ENCODE measurements around the gene ADAMTSL3.
A peak's percentile ranks its signal among the peaks of the same experiment; 100 is the strongest.

Gene ADAMTSL3

DNA sequence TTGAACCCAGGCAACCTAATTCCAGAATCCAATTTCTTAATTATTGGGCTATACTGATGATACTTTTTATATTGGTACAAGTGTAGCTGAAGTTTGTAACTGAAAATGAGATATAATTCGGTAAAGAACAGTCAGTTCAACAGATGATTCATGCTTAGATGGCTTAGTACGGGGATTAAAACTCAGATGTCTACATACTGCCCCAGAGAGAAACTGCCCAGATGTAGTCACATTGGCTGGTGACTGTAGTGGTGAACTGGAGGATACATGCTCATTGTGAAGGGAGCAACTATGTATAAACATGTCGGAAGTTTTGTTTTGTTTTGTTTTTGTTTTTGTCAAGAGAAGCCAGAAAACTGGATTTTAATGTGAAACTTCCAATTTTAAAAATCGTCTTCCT, 179.6 kb downstream of the ADAMTSL3 start:
- H3K4me3 ChIP-seq (ENCODE audit: low read length) = no peak overlapping the region
- TF ChIP-seq, protein P1, sequence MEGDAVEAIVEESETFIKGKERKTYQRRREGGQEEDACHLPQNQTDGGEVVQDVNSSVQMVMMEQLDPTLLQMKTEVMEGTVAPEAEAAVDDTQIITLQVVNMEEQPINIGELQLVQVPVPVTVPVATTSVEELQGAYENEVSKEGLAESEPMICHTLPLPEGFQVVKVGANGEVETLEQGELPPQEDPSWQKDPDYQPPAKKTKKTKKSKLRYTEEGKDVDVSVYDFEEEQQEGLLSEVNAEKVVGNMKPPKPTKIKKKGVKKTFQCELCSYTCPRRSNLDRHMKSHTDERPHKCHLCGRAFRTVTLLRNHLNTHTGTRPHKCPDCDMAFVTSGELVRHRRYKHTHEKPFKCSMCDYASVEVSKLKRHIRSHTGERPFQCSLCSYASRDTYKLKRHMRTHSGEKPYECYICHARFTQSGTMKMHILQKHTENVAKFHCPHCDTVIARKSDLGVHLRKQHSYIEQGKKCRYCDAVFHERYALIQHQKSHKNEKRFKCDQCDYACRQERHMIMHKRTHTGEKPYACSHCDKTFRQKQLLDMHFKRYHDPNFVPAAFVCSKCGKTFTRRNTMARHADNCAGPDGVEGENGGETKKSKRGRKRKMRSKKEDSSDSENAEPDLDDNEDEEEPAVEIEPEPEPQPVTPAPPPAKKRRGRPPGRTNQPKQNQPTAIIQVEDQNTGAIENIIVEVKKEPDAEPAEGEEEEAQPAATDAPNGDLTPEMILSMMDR (IDR thresholded peaks at IDR 0.05; ENCODE audit: low read depth, low read length) = no peak
- TF ChIP-seq EZH2phosphoT487 (IDR thresholded peaks at IDR 0.05; ENCODE audit: low read depth) = no peak
- no peaks in the 10 kb centered on the region for H3K36me3 ChIP-seq (replicated peaks; ENCODE audit: low read depth, low read length)
- H3K27ac ChIP-seq (ENCODE audit: low read length) = no peak overlapping the region
- no peaks in the 10 kb centered on the region for H3K79me2 ChIP-seq (ENCODE audit: low read length)
- H4K20me1 ChIP-seq (ENCODE audit: insufficient read depth, low read length) = no peaks in the 10 kb centered on the region
- H2AFZ ChIP-seq (ENCODE audit: low read depth, low read length) = no peak overlapping the region
- no peak overlapping the region for H3K9ac ChIP-seq (ENCODE audit: low read length)
- H3K4me1 ChIP-seq (ENCODE audit: low read length) = no peaks in the 10 kb centered on the region
- no peaks in the 10 kb centered on the region for H3K9me3 ChIP-seq (ENCODE audit: insufficient read depth, low read length)
- H3K4me2 ChIP-seq (ENCODE audit: low read length) = no peak overlapping the region
- peaks cover 12% of the 10 kb centered on the region; the same call in 1 of the 2 replicates for H3K27me3 ChIP-seq (ENCODE audit: low read depth, low read length)

DNA sequence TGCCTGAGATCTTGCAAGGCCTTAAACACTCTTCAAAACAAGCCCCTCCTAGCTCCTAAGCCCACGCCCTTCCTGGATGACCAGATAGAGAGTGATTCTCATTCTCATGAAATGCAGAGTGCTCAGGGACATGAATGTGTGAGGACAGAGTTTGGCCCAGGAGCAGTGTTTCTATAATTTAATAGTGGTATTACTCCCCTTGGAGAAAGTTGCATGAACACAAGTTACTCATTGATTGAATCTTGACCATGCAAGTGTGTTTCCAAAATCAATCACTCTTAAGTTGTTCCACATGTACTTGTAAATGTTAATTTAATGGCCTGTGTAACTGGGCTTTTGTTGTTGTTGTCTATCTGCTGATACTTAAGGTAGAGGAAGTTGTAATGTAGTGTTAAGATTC, 181.6 kb downstream of the ADAMTSL3 start:
- Histone ChIP-seq H3K9ac (ENCODE audit: low read length) (no peak overlapping the region), H3K4me3 (ENCODE audit: low read length) (no peak overlapping the region), H3K4me1 (ENCODE audit: low read length) (no peaks in the 10 kb centered on the region), H3K27me3 (ENCODE audit: low read depth, low read length) (peaks cover 8% of the 10 kb centered on the region; the same call in 1 of the 2 replicates), H2AFZ (ENCODE audit: low read depth, low read length) (no peak overlapping the region), H3K36me3 (replicated peaks; ENCODE audit: low read depth, low read length) (no peaks in the 10 kb centered on the region), H3K27ac (ENCODE audit: low read length) (no peak overlapping the region), H3K79me2 (ENCODE audit: low read length) (no peaks in the 10 kb centered on the region), H3K4me2 (ENCODE audit: low read length) (no peak overlapping the region), H3K9me3 (ENCODE audit: insufficient read depth, low read length) (no peaks in the 10 kb centered on the region), H4K20me1 (ENCODE audit: insufficient read depth, low read length) (no peaks in the 10 kb centered on the region)
- TF ChIP-seq EZH2phosphoT487 (IDR thresholded peaks at IDR 0.05; ENCODE audit: low read depth) = no peak
- TF ChIP-seq, protein P1 (IDR thresholded peaks at IDR 0.05; ENCODE audit: low read depth, low read length) = no peak

DNA sequence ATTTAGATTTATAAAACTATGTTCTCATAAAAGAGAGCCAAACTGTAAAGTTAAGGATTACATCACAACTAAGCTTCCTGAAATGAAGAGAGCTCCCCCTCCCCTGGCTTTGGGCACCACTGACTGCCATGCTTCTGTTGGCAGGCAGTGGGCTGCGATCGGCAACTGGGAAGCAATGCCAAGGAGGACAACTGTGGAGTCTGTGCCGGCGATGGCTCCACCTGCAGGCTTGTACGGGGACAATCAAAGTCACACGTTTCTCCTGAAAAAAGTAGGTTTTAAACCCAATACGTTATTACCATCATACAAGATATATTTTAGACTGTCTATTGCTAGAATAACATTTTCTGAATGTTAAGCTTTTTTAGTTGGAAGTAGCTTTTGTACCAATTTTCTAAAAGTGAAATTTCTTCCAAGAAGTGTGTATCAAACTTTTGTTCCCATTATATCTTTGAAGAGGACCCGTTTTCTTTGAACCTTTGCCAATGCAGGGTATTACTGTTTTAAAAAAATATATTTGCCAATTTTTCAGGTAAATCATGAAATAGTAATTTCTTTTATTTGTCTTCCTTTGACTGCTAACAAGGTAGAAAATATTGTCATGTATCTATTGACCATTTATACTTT, 184.1 kb downstream of the ADAMTSL3 start:
- peak overlapping the region; percentile 62; the same call in 1 of the 2 replicates for H2AFZ ChIP-seq (ENCODE audit: low read depth, low read length)
- H3K27me3 ChIP-seq (ENCODE audit: low read depth, low read length) = peaks cover 1% of the 10 kb centered on the region; the same call in 1 of the 2 replicates
- H3K4me1 ChIP-seq (ENCODE audit: low read length) = no peaks in the 10 kb centered on the region
- H3K9me3 ChIP-seq (ENCODE audit: insufficient read depth, low read length) = no peaks in the 10 kb centered on the region
- no peak overlapping the region for H3K4me3 ChIP-seq (ENCODE audit: low read length)
- H3K4me2 ChIP-seq (ENCODE audit: low read length) = peak overlapping the region; percentile 45
- H3K27ac ChIP-seq (ENCODE audit: low read length) = no peak overlapping the region
- TF ChIP-seq, protein P1 (IDR thresholded peaks at IDR 0.05; ENCODE audit: low read depth, low read length) = peak; percentile 70
- no peak for TF ChIP-seq EZH2phosphoT487 (IDR thresholded peaks at IDR 0.05; ENCODE audit: low read depth)
- H3K79me2 ChIP-seq (ENCODE audit: low read length) = no peaks in the 10 kb centered on the region
- H4K20me1 ChIP-seq (ENCODE audit: insufficient read depth, low read length) = no peaks in the 10 kb centered on the region
- H3K9ac ChIP-seq (ENCODE audit: low read length) = no peak overlapping the region
- no peaks in the 10 kb centered on the region for H3K36me3 ChIP-seq (replicated peaks; ENCODE audit: low read depth, low read length)

DNA sequence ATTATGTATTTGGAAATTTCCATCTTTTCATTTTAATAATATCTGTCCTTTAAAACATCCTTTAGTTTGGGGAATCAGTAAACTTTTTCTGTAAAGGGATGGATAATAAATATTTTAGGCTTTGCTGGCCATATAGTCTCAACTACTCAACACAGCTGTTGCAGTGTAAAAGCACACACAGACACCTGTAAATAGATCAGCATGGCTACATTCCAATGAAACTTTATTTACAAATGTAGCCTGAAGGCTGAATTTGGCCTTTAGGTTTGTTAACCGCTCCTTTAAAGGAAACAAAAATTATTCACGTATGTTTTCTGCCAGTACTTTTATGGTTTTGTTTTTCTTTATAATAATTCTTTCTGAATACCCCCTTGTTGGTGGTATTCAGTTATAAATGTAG, 184.8 kb downstream of the ADAMTSL3 start:
- H3K4me3 ChIP-seq (ENCODE audit: low read length) = no peak overlapping the region
- H3K27ac ChIP-seq (ENCODE audit: low read length) = no peak overlapping the region
- no peaks in the 10 kb centered on the region for H3K9me3 ChIP-seq (ENCODE audit: insufficient read depth, low read length)
- TF ChIP-seq, protein P1 (IDR thresholded peaks at IDR 0.05; ENCODE audit: low read depth, low read length) = no peak
- no peak for TF ChIP-seq EZH2phosphoT487 (IDR thresholded peaks at IDR 0.05; ENCODE audit: low read depth)
- H3K36me3 ChIP-seq (replicated peaks; ENCODE audit: low read depth, low read length) = no peaks in the 10 kb centered on the region
- no peaks in the 10 kb centered on the region for H3K4me1 ChIP-seq (ENCODE audit: low read length)
- no peak overlapping the region for H3K4me2 ChIP-seq (ENCODE audit: low read length)
- peaks cover 7% of the 10 kb centered on the region for H3K27me3 ChIP-seq (ENCODE audit: low read depth, low read length)
- no peak overlapping the region for H3K9ac ChIP-seq (ENCODE audit: low read length)
- H4K20me1 ChIP-seq (ENCODE audit: insufficient read depth, low read length) = no peaks in the 10 kb centered on the region
- H2AFZ ChIP-seq (ENCODE audit: low read depth, low read length) = no peak overlapping the region
- H3K79me2 ChIP-seq (ENCODE audit: low read length) = no peaks in the 10 kb centered on the region
